GM21529 (cell line): ENCODE results near the gene DRC1.
A peak's percentile ranks its signal among the peaks of the same experiment; 100 is the strongest.

Source experiments
- ATAC-seq: cut with Tn5 transposase; IDR thresholded peaks from one replicate; pipeline ENCODE4 v1.9.1; 2021; ENCODE audit not compliant: unreplicated experiment

DRC1 gene

GRCh38 chr2:26489213-26489850, 87.6 kb downstream of the DRC1 start:
- no peak for ATAC-seq

GRCh38 chr2:26491563-26492167, 89.9 kb downstream of the DRC1 start:
- ATAC-seq: no peak

- no peak for ATAC-seq
Measured at GRCh38 chr2:26492749-26493515, 91.2 kb downstream of the DRC1 start.

GRCh38 chr2:26493566-26493965, 91.8 kb downstream of the DRC1 start:
- ATAC-seq: no peak

- ATAC-seq: no peak
Measured at GRCh38 chr2:26494199-26494598, 92.5 kb downstream of the DRC1 start.

GRCh38 chr2:26494891-26495290, 93.2 kb downstream of the DRC1 start:
- ATAC-seq: no peak

- no peak for ATAC-seq
Measured at GRCh38 chr2:26495705-26496297, 94.1 kb downstream of the DRC1 start.

GRCh38 chr2:26500406-26500805, 98.7 kb downstream of the DRC1 start:
- ATAC-seq: no peak

- ATAC-seq: peak; percentile 75
Measured at GRCh38 chr2:26503231-26503880, 101.6 kb downstream of the DRC1 start.

DNA sequence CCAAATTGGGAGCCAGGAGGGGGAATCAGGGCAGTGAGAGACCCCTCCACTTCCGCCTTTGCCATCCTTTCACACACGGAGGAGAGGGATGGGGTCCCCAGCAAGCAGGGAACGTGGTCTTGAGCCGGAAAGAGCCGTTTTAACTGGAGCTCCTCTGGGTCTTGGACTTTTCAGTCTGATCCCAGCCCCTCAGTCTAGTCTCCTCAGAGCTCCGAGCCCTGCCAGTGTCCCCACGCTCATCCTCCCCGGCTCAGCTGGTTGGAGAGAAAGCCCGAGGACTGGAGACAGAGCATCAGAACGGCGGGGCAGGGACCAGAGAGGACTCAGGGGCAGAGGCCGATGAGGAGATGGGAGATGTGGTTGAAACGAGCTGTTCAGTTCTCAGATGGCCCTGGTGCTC, 102.3 kb downstream of the DRC1 start:
- no peak for ATAC-seq

DNA sequence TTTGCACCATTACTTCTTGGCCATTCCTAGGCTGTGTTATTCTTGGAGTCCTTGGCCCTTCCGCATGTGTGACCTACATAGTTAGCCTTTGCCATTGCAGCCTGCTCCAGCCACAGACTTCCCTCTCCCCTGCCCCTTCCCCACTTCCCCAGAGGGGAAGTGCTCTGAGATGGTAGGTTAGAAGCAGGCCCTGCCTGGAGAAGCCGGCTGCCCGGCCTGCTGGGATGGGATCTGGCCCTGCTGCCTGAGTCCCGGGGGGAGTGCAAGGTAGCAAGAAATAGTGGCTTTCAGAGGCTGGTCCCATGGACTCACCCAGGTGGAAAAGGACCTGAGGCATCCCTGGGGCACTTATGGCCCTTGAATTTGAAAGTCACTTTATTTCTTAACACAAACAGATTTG, 104.6 kb downstream of the DRC1 start:
- ATAC-seq: no peak
